ENCODE measurements around the gene AGAP1.

Gene AGAP1

DNA sequence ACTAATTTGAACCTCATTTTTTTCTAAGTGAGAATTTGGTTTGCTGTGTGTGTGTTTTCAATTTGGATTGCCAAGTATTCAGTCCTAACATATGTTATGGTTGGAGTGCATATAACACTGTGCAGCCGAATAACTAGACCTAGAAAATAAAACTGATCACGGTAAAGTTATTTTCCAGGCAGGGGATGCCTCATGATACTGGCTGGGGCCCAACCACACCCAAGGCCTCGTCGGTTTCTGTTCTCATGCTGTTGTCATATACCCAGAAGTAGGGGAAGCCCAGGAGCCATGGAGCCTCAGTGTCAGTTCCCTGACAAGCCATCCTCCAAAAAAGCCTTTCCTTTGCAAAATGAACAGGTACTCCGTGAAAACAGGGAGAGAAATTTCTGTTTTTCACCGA is 514.2 kb downstream of the AGAP1 start:
- in situ Hi-C loops (cut with MboI; ENCODE audit: low sequenced_read_pairs) = no loop called here

DNA sequence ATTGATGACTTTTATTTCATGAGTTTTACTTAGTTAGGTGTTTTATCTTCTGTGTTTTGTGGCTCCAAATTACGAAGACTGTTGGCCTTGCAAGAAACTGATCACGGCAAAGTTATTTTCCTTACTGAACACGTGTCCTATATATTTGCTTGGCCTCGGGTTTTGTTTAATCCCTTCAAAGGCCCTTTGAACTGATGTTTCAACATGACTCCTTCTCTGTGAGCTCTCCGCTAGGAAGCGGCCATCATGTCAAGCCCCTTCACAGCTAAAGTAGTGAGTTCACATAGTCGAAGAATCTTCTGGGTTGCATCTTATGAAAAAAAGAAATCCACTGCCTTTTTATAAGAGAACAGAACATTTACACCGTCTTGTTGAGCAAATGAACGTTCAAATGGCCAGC is 515.0 kb downstream of the AGAP1 start:
- in situ Hi-C loops (cut with MboI; ENCODE audit: low sequenced_read_pairs) = no loop called here

DNA sequence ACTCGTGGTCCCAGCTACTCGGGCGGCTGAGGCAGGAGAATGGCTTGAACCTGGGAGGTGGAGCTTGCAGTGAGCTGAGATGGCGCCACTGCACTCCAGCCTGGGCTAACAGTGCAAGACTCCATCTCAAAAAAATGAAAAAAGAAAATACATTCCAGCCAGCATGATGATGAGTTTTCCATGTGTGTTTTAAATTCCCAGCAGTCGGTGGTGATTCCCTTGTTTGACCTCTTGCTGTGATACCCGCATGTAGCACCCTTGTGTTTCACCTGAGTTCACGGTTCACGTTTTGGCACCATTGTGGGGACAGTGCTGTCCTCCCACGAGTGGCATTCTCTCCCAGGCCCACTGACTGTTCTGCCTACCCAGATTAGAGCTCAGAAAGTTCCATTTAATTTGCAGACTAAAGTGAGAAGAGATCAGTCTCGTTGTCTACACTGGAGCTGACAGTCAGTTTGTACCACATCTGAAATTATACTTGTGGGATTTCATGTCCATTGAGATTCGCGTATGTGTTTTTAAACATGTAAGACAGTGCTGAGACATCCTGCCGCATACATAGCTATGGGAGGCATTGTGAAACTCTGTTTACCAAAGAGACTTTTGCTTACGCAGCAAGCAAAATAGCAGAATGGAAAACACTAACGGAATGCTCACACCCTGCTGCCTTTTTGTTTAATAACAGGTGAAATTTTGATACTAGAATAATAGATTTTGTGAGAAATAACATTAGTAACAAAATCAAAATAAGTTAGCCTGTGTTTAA is 517.3 kb downstream of the AGAP1 start:
- in situ Hi-C loops (cut with MboI; ENCODE audit: low sequenced_read_pairs) = no loop called here

DNA sequence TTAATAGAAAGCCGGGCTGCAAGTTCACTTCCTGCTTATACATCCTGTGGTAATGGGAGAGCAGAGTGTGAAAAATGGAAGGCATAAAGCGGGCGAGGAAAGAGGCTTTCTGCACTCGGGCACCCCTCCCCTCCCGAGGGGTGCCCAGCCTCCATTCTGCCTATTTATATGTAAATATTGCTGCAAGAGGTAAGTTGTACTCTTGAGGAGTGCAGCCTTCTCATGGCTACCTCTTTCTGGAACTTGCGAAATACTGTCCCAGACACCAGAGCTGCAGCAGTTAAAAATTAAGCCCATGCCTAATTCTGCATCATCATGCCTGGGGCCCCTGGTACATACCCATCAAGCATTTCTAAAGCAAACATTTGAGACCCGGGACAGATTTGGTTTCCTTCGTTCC is 518.3 kb downstream of the AGAP1 start:
- in situ Hi-C loops (cut with MboI; ENCODE audit: low sequenced_read_pairs) = no loop called here

DNA sequence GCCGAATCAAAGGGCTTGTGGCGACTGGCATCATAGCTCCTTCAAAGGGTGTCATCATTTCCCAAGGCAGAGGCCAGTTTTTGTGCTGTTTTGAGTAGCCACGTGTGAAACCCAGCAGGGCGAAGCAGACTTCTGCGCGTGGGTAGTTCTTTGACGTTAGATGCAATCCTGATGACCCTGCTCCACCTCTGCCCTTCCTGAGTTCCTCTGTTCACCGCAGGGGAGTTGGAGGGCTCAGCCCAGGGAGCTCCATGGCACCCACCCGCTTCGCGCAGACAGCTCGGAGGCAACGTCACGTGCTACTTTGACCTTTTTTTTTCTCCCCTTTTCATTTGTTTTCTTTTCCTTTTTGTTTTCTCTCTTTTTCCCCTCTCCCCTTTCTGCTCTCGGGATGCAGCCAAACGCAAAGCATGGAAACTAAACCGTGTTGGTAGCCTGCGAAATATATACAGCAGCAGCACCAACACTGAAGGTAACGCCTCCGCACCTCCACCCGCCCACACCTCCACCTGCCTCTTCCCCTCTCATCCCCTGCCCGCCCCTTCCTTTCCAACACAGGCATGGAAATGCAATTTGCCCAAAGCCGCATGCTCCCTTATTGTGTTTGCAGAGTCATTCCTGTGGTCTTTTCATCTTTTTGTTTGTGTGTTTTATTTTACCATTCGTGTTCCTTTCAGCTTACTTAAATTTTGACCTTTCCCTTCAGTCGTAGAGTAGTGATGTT is 520.7 kb downstream of the AGAP1 start:
- in situ Hi-C loops (cut with MboI; ENCODE audit: low sequenced_read_pairs) = no loop called here

DNA sequence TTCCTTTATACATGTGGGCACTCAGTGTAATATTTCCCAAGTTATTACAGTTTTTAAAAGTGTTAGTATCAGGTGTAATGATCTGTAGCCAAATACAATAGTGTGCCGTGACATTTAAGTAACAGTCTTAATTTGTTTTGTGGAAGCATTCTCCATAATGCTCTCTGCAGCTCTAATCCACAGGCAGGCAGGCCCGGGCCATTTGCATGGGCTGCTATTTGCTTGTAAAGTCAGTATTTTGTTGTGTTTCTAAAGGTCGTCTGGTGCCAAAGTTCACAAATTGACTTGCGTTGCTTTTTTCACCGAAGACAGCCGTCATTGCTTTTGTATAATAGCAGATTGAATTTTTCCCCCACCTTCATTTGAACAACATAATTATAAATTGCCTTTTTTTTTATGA is 521.3 kb downstream of the AGAP1 start:
- in situ Hi-C loops (cut with MboI; ENCODE audit: low sequenced_read_pairs) = no loop called here

DNA sequence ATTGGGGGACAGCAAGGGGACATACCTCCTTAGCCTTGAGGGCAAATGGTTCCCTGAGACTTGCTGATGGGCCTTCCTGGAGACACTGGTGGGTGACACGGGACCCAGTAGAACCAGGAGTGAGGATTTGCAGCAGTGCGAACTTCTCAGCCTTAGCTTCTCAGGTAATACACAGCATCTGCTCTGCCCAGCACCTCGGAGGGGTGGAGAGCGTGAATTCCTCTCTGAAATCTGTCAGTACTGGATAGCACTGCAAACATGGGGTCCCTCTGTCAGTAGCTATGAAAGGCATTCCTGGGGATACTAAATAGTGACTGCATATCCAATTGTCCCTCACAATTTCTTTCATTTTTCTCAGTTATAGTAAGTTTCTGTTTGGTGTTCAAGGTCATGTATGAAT is 522.7 kb downstream of the AGAP1 start:
- in situ Hi-C loops (cut with MboI; ENCODE audit: low sequenced_read_pairs) = no loop called here

DNA sequence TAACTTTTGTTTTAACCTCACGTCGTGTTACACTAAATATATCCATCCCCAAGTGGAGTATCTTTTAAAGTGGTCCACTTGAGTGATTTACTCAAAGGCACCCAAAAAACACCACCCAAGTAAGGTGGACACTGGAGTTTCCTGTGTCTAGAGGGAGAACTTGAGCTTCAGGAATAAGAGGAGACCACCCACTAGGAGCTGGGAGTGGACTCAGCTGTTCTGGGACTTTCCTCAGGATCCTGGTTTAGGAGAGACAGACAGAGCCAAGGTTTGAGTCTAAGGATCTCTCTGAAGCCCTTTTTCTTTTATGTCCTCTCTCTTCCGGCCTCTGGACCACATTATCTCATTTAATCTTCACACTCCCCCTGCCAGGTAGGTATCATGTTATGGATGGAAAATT is 523.6 kb downstream of the AGAP1 start:
- in situ Hi-C loops (cut with MboI; ENCODE audit: low sequenced_read_pairs) = no loop called here

DNA sequence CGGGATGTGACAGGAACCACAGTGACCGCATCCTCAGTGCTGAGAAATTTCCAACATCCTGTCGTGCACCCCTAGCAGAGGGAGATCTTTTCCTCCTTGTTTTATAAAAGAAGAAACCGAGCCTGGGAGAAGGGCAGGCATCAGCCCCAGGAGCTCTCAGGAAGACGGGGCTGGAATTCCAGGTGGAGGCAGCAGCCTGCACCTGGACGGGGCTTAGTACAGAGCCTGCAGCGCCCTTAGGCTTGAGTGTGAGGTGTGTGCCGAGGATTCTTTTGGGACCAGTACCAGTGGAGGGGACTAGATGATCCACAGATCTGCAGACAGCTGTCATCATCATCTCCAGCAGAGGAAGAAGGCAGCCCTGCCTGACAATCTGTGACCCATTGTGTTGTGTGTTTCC is 525.6 kb downstream of the AGAP1 start:
- in situ Hi-C loops (cut with MboI; ENCODE audit: low sequenced_read_pairs) = no loop called here

DNA sequence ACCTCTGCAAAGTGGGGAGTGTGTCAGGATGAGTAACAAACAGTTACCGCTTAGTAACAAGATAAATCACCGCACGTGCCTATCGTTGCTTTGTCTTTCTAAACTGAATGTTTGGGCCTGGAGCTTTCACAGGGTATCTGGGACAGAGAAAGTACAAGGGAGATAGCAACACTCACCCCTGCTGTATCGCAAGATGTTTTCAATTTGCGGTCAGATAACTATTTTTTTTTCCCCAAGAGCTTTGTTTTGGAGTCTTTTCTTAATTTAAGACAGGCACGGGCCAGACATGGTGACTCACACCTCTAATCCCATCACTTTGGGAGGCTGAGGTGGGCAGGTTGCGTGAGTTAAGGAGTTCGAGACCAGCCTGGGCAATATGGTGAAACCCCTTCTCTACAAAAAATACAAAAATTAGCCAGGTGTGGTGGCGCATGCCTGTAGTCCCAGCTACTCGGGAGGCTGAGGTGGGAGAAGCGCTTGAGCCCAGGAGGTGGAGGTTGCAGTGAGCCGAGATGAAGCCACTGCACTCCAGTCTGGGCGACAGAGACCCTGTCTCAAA is 527.7 kb downstream of the AGAP1 start:
- in situ Hi-C loops (cut with MboI; ENCODE audit: low sequenced_read_pairs) = no loop called here

DNA sequence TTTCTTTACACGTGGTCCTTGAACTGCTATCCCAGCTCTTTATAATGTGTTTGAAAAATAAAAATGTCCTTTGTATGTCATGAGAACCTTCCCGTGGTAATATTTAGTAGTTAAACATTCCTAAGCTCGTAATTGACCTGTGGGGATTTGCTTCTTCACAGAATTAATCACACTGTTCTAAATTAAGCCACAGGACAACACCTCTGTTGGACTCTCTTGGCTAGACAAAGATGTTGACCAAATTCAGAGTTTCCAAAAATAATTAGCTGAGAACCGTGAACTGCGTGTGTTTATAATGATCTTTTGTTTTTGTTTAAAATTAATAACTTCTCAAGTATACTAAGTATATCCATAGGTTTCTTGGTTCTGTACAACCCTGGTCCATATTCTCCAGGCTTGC is 528.3 kb downstream of the AGAP1 start:
- in situ Hi-C loops (cut with MboI; ENCODE audit: low sequenced_read_pairs) = no loop called here

DNA sequence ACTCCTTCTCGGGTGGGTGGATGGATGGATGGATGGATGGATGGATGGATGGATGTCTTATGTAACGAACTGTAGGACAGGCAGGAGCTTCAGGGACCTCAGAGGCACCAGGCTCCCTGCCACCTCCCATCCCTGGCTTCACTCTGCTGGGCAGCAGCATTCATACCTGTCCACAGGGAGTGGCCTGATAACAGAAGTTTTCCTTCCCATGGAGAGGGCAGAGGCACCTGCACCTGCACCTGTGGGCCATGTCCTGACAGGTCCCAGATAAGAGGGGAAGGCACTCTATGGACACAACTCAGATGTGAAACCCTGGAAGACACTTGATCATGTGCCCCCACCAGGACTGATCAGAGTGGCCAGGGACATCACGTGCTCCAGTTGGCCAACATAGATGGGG is 532.0 kb downstream of the AGAP1 start:
- in situ Hi-C loops (cut with MboI; ENCODE audit: low sequenced_read_pairs) = no loop called here

DNA sequence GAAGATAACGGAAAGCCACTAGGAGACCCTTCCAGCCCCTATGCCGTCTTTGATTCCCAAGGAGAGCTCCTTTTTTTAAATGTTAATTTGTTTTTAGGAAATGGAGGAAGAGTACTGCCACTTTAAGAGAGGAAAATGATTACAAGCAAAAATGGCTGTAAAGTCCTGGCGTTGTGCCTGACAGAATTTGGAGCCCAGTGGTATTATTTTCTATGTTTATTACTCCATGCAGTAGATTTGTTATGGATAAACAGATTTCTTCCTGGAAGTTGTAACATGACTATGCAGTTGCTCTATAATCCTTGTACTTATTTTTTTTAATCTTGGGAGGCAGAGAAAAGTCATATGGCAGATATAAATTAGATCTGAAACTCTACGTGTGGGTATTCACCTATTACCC is 533.0 kb downstream of the AGAP1 start:
- in situ Hi-C loops (cut with MboI; ENCODE audit: low sequenced_read_pairs) = no loop called here

DNA sequence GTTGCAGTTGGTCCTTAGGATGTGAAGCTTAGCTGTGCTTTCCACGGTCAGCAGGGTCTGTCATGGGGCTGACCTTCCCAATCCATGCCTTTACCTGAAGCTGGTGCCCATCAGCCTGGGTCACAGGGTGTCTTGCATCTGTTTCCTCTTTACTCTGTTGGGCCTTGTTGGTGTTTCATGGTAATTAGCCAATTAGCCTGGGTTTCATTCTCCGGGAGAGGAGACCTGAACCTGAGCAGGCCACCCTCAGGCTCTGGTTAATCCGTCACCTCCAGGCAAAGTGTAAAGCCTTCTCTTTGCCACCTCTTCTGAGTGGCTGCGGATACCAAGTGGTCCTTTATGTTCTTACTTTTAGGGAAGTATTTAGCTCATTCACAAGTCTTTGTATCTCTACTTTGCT is 534.2 kb downstream of the AGAP1 start:
- in situ Hi-C loops (cut with MboI; ENCODE audit: low sequenced_read_pairs) = no loop called here

DNA sequence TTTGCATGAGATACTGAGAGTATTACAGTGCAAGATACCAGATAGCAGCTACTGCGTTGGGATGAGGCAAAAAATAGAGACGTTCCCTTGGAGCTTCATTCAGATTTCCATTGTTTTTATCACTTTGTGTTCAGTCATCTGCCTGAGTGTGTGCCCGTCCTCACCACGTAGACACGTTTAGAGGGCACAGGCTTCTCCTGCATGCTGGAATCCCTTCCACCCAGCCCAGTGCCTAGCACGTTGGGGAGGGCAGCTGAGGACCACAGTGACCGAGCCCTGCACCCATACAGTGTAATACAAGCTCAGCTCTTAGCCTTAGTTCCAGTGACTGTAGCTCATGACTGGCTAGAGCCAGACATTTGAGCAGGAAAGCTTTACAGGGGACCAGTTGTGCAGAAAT is 539.6 kb downstream of the AGAP1 start:
- in situ Hi-C loops (cut with MboI; ENCODE audit: low sequenced_read_pairs) = no loop called here

DNA sequence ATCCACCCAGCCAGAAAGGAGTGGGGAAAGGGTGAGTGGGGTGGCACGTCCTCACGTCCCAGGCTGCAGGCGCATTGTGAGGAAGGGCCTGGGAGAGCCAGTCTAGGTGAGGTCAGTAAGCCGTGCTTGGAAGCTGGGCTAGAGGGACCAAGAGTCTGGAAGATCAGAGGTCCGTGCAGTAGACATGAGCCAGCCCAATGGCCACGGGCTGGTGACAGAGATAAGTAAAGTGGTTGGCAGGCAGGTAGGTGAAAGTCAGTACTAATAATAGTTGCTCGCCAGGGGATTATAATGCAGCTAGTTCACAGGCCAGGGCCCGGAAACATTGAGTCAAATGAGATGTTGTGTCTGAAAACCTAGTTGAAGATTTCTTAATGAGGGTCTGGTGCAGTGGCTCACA is 541.1 kb downstream of the AGAP1 start:
- in situ Hi-C loops (cut with MboI; ENCODE audit: low sequenced_read_pairs) = no loop called here

DNA sequence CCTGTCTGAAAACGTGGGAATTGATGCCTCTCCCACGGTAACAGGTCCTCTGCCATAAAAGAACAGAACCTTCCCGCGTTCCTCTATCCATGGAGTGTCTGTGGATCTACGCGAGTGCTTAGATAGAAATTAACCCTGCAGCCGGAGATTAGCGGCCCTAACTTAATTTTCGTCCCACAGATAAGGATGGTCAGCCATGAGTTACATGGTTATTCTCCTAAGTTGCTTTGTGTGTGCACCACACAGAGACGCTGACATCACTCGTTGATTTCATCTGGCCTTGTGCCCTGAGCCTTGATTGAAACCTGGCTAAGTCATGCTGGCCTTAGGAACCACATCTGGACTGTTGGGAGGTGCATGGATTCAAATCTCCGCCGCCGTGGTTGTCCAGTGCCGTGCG is 542.2 kb downstream of the AGAP1 start:
- in situ Hi-C loops (cut with MboI; ENCODE audit: low sequenced_read_pairs) = no loop called here

DNA sequence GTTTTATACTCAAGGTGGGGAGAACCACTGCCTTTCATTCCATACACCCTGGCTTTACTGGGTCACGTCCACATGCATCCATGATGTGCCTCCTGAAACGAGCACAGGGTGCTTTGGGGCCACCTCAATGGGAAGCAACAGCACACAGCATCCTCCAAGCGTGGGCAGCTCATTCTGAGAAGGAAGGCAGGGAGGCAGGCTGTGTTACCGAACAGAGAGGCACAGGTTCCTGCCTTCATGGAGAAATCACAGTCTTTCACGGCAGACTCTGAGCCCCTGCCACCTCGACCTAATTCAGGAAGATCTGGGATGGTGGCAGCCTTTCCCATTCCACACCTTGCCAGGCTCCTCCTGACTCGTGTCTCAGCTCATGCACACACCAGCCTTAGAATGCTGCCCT is 544.3 kb downstream of the AGAP1 start:
- in situ Hi-C loops (cut with MboI; ENCODE audit: low sequenced_read_pairs) = no loop called here

DNA sequence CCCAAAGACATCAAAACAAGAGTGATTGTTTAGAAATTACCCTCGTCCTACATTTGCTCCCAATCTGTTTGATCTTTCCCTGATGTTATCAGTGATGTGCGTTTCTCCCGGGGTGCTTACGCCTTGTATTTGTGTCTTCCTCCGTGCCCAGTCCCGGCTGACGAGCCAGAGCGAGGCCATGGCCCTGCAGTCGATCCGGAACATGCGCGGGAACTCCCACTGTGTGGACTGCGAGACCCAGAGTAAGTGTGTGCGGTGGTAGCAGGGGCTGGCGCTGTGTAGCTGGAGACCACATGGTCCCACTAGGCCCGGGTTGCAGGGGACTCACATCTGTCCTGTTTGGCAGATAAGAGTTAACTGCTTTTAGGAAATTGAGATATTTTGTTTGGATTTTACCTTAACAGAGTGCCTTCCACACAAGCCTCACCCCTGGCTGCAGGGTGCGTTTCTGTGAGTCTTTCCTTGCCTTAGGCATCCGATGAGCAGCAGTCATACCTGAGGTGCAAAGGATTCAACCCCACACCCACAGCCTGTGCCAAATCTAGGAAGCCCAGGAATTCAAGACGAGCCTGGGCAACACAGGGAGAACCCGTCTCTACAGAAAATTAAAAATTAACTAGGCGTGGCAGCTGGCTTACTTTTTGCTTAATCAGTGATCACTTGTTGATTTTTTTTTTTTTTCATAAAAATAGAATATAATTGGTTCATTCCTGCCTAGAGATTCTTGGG is 546.9 kb downstream of the AGAP1 start:
- in situ Hi-C loops (cut with MboI; ENCODE audit: low sequenced_read_pairs) = no loop called here

DNA sequence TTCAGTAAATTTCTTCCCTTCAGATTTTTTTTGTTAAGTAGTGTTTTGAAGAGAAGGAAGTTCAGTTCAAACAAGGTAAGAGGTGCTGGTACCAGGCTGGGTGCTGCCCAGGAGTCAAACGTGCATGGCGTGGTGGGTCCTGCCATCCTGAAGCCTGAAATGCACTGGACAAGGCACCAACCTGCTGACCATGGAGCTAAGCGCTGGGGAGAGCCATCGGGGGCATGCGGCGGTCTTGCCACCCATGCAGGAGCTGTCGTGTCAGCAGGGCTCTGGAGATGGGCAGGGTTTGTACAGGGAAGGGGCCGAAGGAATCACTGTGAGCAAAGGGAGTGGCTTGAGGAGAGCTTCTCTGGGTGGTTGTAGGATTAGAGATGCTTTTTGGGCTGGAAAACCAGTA is 547.8 kb downstream of the AGAP1 start:
- in situ Hi-C loops (cut with MboI; ENCODE audit: low sequenced_read_pairs) = no loop called here

DNA sequence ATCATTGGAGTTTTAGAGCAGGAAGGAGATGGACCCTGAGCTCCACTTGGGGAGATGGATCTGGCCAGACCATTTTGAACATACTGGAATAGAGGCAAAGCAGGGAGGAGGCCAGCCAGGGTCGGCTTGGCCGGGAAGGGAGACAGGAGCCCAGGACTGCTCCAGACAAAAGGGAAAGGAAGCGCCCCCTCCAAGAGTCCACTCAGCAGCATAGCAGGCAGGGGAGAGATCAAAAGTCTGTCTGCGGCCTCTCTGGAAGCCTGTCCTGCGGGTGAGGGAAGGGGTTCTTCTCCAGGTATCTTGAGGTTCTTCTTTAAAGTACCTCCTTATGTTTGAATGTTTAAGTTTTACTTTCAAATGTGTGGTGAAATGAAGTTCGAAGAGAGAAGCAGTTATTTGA is 548.2 kb downstream of the AGAP1 start:
- in situ Hi-C loops (cut with MboI; ENCODE audit: low sequenced_read_pairs) = no loop called here

DNA sequence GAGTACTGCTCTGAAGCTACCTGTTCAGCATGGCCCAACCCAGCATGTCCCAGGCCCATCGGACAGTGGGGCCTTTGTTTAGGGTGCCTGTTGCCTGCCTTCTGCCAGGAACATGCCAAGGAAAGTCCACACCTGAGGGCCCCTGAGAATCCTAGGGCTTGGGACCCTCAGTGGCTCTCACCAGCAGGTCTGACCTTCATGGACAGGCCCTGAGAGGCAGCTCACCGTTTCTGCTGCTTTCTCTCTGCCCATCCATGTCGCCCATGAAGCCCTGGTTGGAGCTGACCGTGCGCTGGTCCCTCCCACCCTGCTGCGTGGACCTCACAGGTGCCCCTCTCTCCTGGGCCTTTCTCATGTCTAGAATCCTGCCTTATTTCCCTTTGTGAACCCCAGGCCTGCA is 550.3 kb downstream of the AGAP1 start:
- in situ Hi-C loops (cut with MboI; ENCODE audit: low sequenced_read_pairs) = no loop called here

Measured in hTERT RPE-1 (cell line).